HCT116 (cell line): ENCODE measurements around the gene STK39. TPM values are rescaled to one million over a fixed set of nuclear protein-coding genes. Genes with fewer than 3 reads are reported as not detected.
"Not testable (repeated sequence)": the region's sequence is repeated elsewhere in the genome, so short reads cannot be mapped to it uniquely, and the experiment has no call there.

Source experiments
- ATAC-seq: fragments of 200-7000 bp; cut with Tn5 transposase; 2 replicates; pipeline ENCODE4 v1.9.1; 2020; ENCODE audit warnings: mild to moderate bottlenecking, moderate library complexity
- BruUV-seq: library from RNA; stranded (reverse); fragments of 400-500 nt; replicated peaks from 2 replicates; lab custom pipeline; 2021; lab: Mats Ljungman, UMichigan
- CTCF ChIA-PET: fragments of 300-600 bp; sonication (Branson Sonifier 250); formaldehyde crosslinking; loops from one replicate; lab custom pipeline; 2021; ENCODE audit warnings: antibody characterized with exemption; lab: Charles Lee
- POLR2A ChIA-PET: fragments of 300-600, 350-600 bp; sonication (Branson Sonifier 250); formaldehyde crosslinking; loops from one replicate; lab custom pipeline; 2021; ENCODE audit warnings: antibody characterized with exemption; lab: Charles Lee
- RAD21 ChIA-PET, 2 experiments: fragments of 300-600 bp; sonication (Branson Sonifier 250); formaldehyde crosslinking; loops; one replicate each; lab custom pipeline; 2023; ENCODE audit warnings: low total read pairs in 2 of 2; ENCODE audit not compliant: uncharacterized antibody in 2 of 2, unreplicated experiment in 2 of 2, low non-redundant PET in 1 of 2; lab: Charles Lee
- DNase-seq: peaks from one replicate; pipeline ENCODE4 v3.0.0-alpha.2; 2010; ENCODE audit warnings: low read depth, low spot score
- H2AFZ ChIP-seq: fragments of 200-600 bp; shearing (Covaris generic), sonication (generic); 2 replicates; pipeline ENCODE4 v1.6.1; 2017; ENCODE audit warnings: low read depth, mixed run types, mixed read lengths, antibody characterized with exemption, low read length; ENCODE audit not compliant: poor library complexity, severe bottlenecking
- H3K27ac ChIP-seq: 2 replicates; pipeline ENCODE4 v1.5.1; 2012; ENCODE audit warnings: low read depth, low read length
- H3K27me3 ChIP-seq: fragments of 200-600 bp; sonication (generic); 2 replicates; pipeline ENCODE4 v1.6.1; 2016; ENCODE audit warnings: mixed run types, low read length, mixed read lengths; ENCODE audit not compliant: insufficient read depth
- H3K36me3 ChIP-seq, 2 experiments: fragments of 200-500 bp in 1 of 2; fragments of 200-600 bp in 1 of 2; sonication (Bioruptor generic) in 1 of 2; sonication (generic) in 1 of 2; 2 replicates each; pipeline versions ENCODE4 v1.5.1 to v1.6.1; 2014 to 2016; ENCODE audit warnings: low read length in 2 of 2, inconsistent platforms in 1 of 2, mixed read lengths in 1 of 2, mixed run types in 1 of 2; ENCODE audit not compliant: insufficient read depth in 2 of 2, control insufficient read depth in 1 of 2
- H3K4me1 ChIP-seq, 2 experiments: fragments of 200-600 bp in 1 of 2; sonication (generic) in 1 of 2; 2 replicates each; pipeline versions ENCODE4 v1.5.1 to v1.6.1; 2012 to 2017; ENCODE audit warnings: low read length in 2 of 2, inconsistent platforms in 1 of 2, mild to moderate bottlenecking in 1 of 2, mixed read lengths in 1 of 2, mixed run types in 1 of 2, moderate library complexity in 1 of 2; ENCODE audit not compliant: insufficient read depth in 2 of 2, control insufficient read depth in 1 of 2
- H3K4me2 ChIP-seq: fragments of 200-600 bp; sonication (generic); 2 replicates; pipeline ENCODE4 v1.6.1; 2017; ENCODE audit warnings: mixed run types, low read length, mixed read lengths
- H3K4me3 ChIP-seq, 2 experiments: fragments of 200-600 bp in 1 of 2; sonication (generic) in 1 of 2; replicated peaks in 1 of 2; 2 replicates each; pipeline ENCODE4 v1.5.1; 2011 to 2016; ENCODE audit warnings: low read length in 2 of 2, control low read depth in 1 of 2, low read depth in 1 of 2, mild to moderate bottlenecking in 1 of 2, mixed read lengths in 1 of 2, mixed run types in 1 of 2
- H3K79me2 ChIP-seq: fragments of 200-600 bp; sonication (generic); 2 replicates; pipeline ENCODE4 v1.6.1; 2017; ENCODE audit warnings: mild to moderate bottlenecking, mixed run types, low read length, moderate library complexity, mixed read lengths; ENCODE audit not compliant: insufficient read depth
- H3K9ac ChIP-seq: fragments of 200-600 bp; sonication (generic); 2 replicates; pipeline ENCODE4 v1.6.1; 2016; ENCODE audit warnings: low read length, mixed read lengths
- H3K9me2 ChIP-seq: fragments of 200-600 bp; sonication (generic), shearing (Covaris generic); 2 replicates; pipeline ENCODE4 v1.6.1; 2017; ENCODE audit warnings: mixed run types, mild to moderate bottlenecking, moderate library complexity; ENCODE audit not compliant: insufficient read depth
- H3K9me3 ChIP-seq, 2 experiments: fragments of 200-500 bp in 1 of 2; fragments of 200-600 bp in 1 of 2; sonication (Bioruptor generic) in 1 of 2; sonication (generic) in 1 of 2; 2 replicates each; pipeline ENCODE4 v1.6.1; 2014 to 2017; ENCODE audit warnings: low read length in 2 of 2, mixed read lengths in 2 of 2, inconsistent platforms in 1 of 2, low read depth in 1 of 2, mild to moderate bottlenecking in 1 of 2, mixed run types in 1 of 2, moderate library complexity in 1 of 2; ENCODE audit not compliant: control insufficient read depth in 1 of 2, insufficient read depth in 1 of 2
- H4K20me1 ChIP-seq: fragments of 200-600 bp; sonication (generic), shearing (Covaris generic); 2 replicates; pipeline ENCODE4 v1.6.1; 2017; ENCODE audit warnings: mixed run types, mild to moderate bottlenecking, moderate library complexity; ENCODE audit not compliant: insufficient read depth
- CEBPB ChIP-seq: IDR thresholded peaks from 2 replicates; pipeline ENCODE4 v1.6.1; 2012; ENCODE audit warnings: low read depth
- EGR1 ChIP-seq: IDR thresholded peaks from 2 replicates; pipeline ENCODE4 v1.6.1; 2012; ENCODE audit warnings: low read depth
- ELF1 ChIP-seq: IDR thresholded peaks from 2 replicates; pipeline ENCODE4 v1.6.1; 2012; ENCODE audit warnings: low read depth, borderline replicate concordance
- EZH2 ChIP-seq: fragments of 200-600 bp; sonication (generic); IDR thresholded peaks from 2 replicates; pipeline ENCODE4 v1.6.1; 2017; ENCODE audit warnings: antibody characterized with exemption, mixed run types
- EZH2phosphoT487 ChIP-seq: fragments of 200-600 bp; IDR thresholded peaks from 2 replicates; pipeline ENCODE4 v1.6.1; 2018; ENCODE audit warnings: antibody characterized with exemption, borderline replicate concordance
- FOSL1 ChIP-seq: IDR thresholded peaks from 2 replicates; pipeline ENCODE4 v1.6.1; 2012; ENCODE audit warnings: low read depth
- JUND ChIP-seq: IDR thresholded peaks from 2 replicates; pipeline ENCODE4 v1.6.1; 2012
- POLR2AphosphoS5 ChIP-seq: IDR thresholded peaks from 2 replicates; pipeline ENCODE4 v1.6.1; 2011; ENCODE audit warnings: mild to moderate bottlenecking, low read depth, low read length, moderate library complexity
- SIN3A ChIP-seq: IDR thresholded peaks from 2 replicates; pipeline ENCODE4 v1.6.1; 2012; ENCODE audit warnings: low read depth
- SP1 ChIP-seq: IDR thresholded peaks from 2 replicates; pipeline ENCODE4 v1.6.1; 2012; ENCODE audit warnings: low read depth
- SRF ChIP-seq: IDR thresholded peaks from 2 replicates; pipeline ENCODE4 v1.6.1; 2012; ENCODE audit warnings: low read depth
- TCF7L2 ChIP-seq: IDR thresholded peaks from 2 replicates; pipeline ENCODE4 v1.7.0; 2011; ENCODE audit warnings: borderline replicate concordance, inconsistent platforms; ENCODE audit not compliant: insufficient read depth, insufficient read length; ENCODE audit errors: extremely low read depth
- ZBTB33 ChIP-seq: IDR thresholded peaks from 2 replicates; pipeline ENCODE4 v1.6.1; 2011; ENCODE audit warnings: mild to moderate bottlenecking, low read length, moderate library complexity; ENCODE audit not compliant: insufficient replicate concordance; ENCODE audit errors: extremely low read depth
- ZFX ChIP-seq: fragments of 450-650 bp; IDR thresholded peaks from 2 replicates; pipeline ENCODE4 v1.6.1; 2017
- ZNF274 ChIP-seq: fragments of 200-500 bp; sonication (Bioruptor generic); IDR thresholded peaks from 2 replicates; pipeline ENCODE4 v1.6.1; 2014; ENCODE audit warnings: mild to moderate bottlenecking, low read depth, low read length, inconsistent platforms
- intact Hi-C: fragments of 100-400 bp; cut with micrococcal nuclease; formaldehyde crosslinking; loops from 2 replicates; pipeline ENCODE4 v1.10.0; 2022
- total RNA-seq: library from RNA; stranded (reverse); gene quantifications from one replicate; pipeline ENCODE4 v1.2.1, GENCODE V29; 2021; ENCODE audit not compliant: unreplicated experiment
- TF ChIP-seq, protein P1 (sequence below): IDR thresholded peaks from 2 replicates; pipeline ENCODE4 v1.6.1; 2012

STK39 gene
- total RNA-seq, 1 experiment from 2014 or later: 118 TPM

DNA sequence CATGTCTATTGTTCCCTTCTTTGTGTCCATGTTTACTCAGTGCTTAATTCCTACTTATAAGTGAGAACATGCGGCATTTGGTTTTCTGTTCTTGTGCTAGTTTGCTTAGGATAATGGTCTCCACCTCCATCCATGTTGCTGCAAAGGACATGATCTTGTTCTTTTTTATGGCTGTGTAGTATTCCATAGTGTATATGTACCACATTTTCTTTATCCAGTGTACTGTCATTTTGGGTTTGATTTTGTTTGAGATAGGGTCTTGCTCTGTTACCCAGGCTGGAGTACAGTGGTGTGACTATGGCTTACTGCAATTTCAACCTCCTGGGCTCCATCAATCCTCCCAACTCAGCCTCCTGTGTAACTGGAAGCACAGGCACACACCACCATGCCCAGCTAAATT is 125.2 kb downstream of the STK39 start:
- H3K9me2 ChIP-seq, H3K9me3 ChIP-seq, intact Hi-C loops, H3K27ac ChIP-seq, H3K4me3 ChIP-seq, POLR2A ChIA-PET, H3K27me3 ChIP-seq, DNase-seq, CTCF ChIA-PET, ATAC-seq, H2AFZ ChIP-seq, RAD21 ChIA-PET, H4K20me1 ChIP-seq, BruUV-seq, H3K4me1 ChIP-seq, H3K4me2 ChIP-seq, H3K9ac ChIP-seq: not testable (repeated sequence)
- peaks cover 2 to 53% of the 10 kb centered on the region in 2 experiments; a peak in 1 of 4 replicates for H3K36me3 ChIP-seq
- H3K79me2 ChIP-seq: peaks cover 57% of the 10 kb centered on the region; the same call in 1 of the 2 replicates

DNA sequence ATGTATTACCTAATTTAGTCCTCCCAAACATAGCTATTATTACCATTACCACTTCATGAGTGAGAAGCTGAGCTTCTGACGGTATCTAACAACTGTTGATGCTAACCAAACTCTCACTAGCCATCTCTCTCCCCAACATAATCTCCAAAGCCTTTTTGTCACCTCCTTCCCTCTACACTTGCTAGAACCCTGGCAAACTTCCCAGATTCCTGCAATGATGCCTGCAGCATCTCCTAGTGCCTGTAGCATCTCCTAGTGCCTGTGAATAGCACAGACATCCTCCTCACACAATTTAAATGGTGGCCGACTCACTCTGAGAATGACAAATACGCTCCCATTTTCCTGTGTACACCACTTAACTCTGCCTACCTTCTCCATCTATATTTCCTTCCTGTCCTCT is 126.7 kb downstream of the STK39 start:
- CTCF ChIA-PET: interaction anchor here (1.1 to 3.4 kb wide), 8 partner anchors 8 to 1583 kb away, joined by 3 to 23 read pairs (median 12); no protein-coding TSS in a partner anchor

More for the DNA sequence above, 126.7 kb downstream of the STK39 start:
- no TSS peak for BruUV-seq
- no peaks in the 10 kb centered on the region for H3K4me1 ChIP-seq
- DNase-seq: no peak
- H4K20me1 ChIP-seq: peaks cover 4% of the 10 kb centered on the region
- H3K9me3 ChIP-seq: no peaks in the 10 kb centered on the region
- ChIA-PET RAD21 (no interaction called here), POLR2A (interaction anchor here (0.9 kb wide), 1 partner anchor 216 kb away, joined by 3 read pairs; no protein-coding TSS in a partner anchor)
- H3K4me2 ChIP-seq: no peak overlapping the region
- no peak overlapping the region for H3K9ac ChIP-seq
- no peak overlapping the region for H2AFZ ChIP-seq
- 0 out of 2 replicates have a peak, but pooled peaks have one; percentile 32 for ATAC-seq
- no peaks in the 10 kb centered on the region for H3K9me2 ChIP-seq
- H3K27me3 ChIP-seq: no peaks in the 10 kb centered on the region
- peaks cover 2 to 48% of the 10 kb centered on the region in 2 experiments; a peak in 2 of 4 replicates for H3K36me3 ChIP-seq
- intact Hi-C loops: no loop called here
- H3K4me3 ChIP-seq: no peak overlapping the region
- peaks cover 62% of the 10 kb centered on the region; the same call in 1 of the 2 replicates for H3K79me2 ChIP-seq
- H3K27ac ChIP-seq: no peak overlapping the region; the same call in 1 of the 2 replicates
- no peak for TF ChIP-seq FOSL1
- TF ChIP-seq SP1: no peak
- TF ChIP-seq, protein P1, sequence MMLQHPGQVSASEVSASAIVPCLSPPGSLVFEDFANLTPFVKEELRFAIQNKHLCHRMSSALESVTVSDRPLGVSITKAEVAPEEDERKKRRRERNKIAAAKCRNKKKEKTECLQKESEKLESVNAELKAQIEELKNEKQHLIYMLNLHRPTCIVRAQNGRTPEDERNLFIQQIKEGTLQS: no peak
- TF ChIP-seq EGR1: no peak
- TF ChIP-seq ZFX: no peak
- TF ChIP-seq CEBPB: no peak
- no peak for TF ChIP-seq JUND
- no peak for TF ChIP-seq TCF7L2
- TF ChIP-seq SRF: no peak
- TF ChIP-seq ZBTB33: no peak
- TF ChIP-seq SIN3A: no peak
- TF ChIP-seq ELF1: no peak
- no peak for TF ChIP-seq ZNF274
- TF ChIP-seq EZH2: no peak
- no peak for TF ChIP-seq POLR2AphosphoS5
- TF ChIP-seq EZH2phosphoT487: no peak
